B cell (primary cell): ENCODE measurements around the gene CHD6. TPM values are rescaled to one million over a fixed set of nuclear protein-coding genes. Genes with fewer than 3 reads are reported as not detected.

ENCODE experiments used
- ATAC-seq: fragments of 200-7000 bp; cut with Tn5 transposase; one replicate; pipeline ENCODE4 v1.10.0; 2021; ENCODE audit warnings: low read depth, mild to moderate bottlenecking, moderate number of reproducible peaks, moderate library complexity
- CTCF ChIA-PET: fragments of 350-600 bp; sonication (Branson Sonifier 250); formaldehyde crosslinking; loops from one replicate; lab custom pipeline; 2021; ENCODE audit warnings: antibody characterized with exemption, inconsistent platforms; lab: Charles Lee
- POLR2A ChIA-PET: fragments of 350-600 bp; sonication (Branson Sonifier 250); formaldehyde crosslinking; loops from one replicate; lab custom pipeline; 2021; ENCODE audit warnings: antibody characterized with exemption; lab: Charles Lee
- DNase-seq: peaks from one replicate; pipeline ENCODE4 v3.0.0; 2013
- H2AFZ ChIP-seq: 2 replicates; pipeline ENCODE4 v1.6.1; 2012; ENCODE audit warnings: mild to moderate bottlenecking, low read depth, low read length; ENCODE audit not compliant: insufficient read depth, poor library complexity, severe bottlenecking
- H3K27ac ChIP-seq, 2 donors: 1 replicate in 1 of 2; 2 replicates in 1 of 2; pipeline ENCODE4 v1.5.1; 2012 to 2013; ENCODE audit warnings: low read length in 2 of 2, mild to moderate bottlenecking in 2 of 2, moderate library complexity in 1 of 2
- H3K27me3 ChIP-seq, 4 experiments: fragments of 200-600 bp in 1 of 4; sonication (generic) in 1 of 4; replicated peaks in 1 of 4; 1 replicate in 2 of 4; 2 replicates in 2 of 4; pipeline versions ENCODE4 v1.6.1 to v1.7.0; 2013 to 2016; ENCODE audit warnings: low read length in 3 of 4, mild to moderate bottlenecking in 2 of 4, mixed read lengths in 1 of 4, moderate library complexity in 1 of 4; ENCODE audit not compliant: insufficient read depth in 4 of 4, control insufficient read depth in 3 of 4; ENCODE audit errors: control extremely low read depth in 1 of 4
- H3K36me3 ChIP-seq, 2 experiments: replicated peaks in 1 of 2; 1 replicate in 1 of 2; 2 replicates in 1 of 2; pipeline versions ENCODE4 v1.6.1 to v1.7.1; 2013; ENCODE audit warnings: low read length in 1 of 2; ENCODE audit not compliant: insufficient read depth in 2 of 2, control insufficient read depth in 1 of 2; ENCODE audit errors: control extremely low read depth in 1 of 2, extremely low read depth in 1 of 2
- H3K4me1 ChIP-seq, 2 donors: fragments of 200-600 bp in 1 of 2; sonication (generic) in 1 of 2; 1 replicate in 1 of 2; 2 replicates in 1 of 2; pipeline versions ENCODE4 v1.5.1 to v1.6.1; 2013 to 2017; ENCODE audit warnings: low read length in 2 of 2; ENCODE audit not compliant: control insufficient read depth in 2 of 2, insufficient read depth in 2 of 2
- H3K4me2 ChIP-seq: replicated peaks from 2 replicates; pipeline ENCODE3; 2012; ENCODE audit warnings: mild to moderate bottlenecking, low read depth, low read length; ENCODE audit not compliant: poor library complexity, severe bottlenecking
- H3K4me3 ChIP-seq, 5 experiments: fragments of 200-600 bp in 1 of 5; sonication (generic) in 1 of 5; 1 replicate in 3 of 5; 2 replicates in 2 of 5; pipeline versions ENCODE4 v1.5.1 to v1.7.0; 2011 to 2016; ENCODE audit warnings: low read length in 4 of 5, mild to moderate bottlenecking in 4 of 5, low read depth in 2 of 5, control low read depth in 1 of 5, moderate library complexity in 1 of 5; ENCODE audit not compliant: insufficient read depth in 1 of 5; ENCODE audit errors: control extremely low read depth in 1 of 5, extremely low read depth in 1 of 5
- H3K79me2 ChIP-seq: fragments of 200-600 bp; sonication (generic); one replicate; pipeline ENCODE4 v1.6.0; 2016; ENCODE audit warnings: low read length; ENCODE audit not compliant: control insufficient read depth, insufficient read depth
- H3K9ac ChIP-seq: fragments of 200-600 bp; sonication (generic); 2 replicates; pipeline ENCODE4 v1.6.1; 2017; ENCODE audit warnings: mild to moderate bottlenecking, low read length, moderate library complexity
- H3K9me3 ChIP-seq, 3 donors: one replicate each; pipeline versions ENCODE4 v1.6.1 to v1.7.1; 2013; ENCODE audit warnings: low read length in 2 of 3; ENCODE audit not compliant: control insufficient read depth in 2 of 3, insufficient read depth in 1 of 3; ENCODE audit errors: control extremely low read depth in 1 of 3
- H4K20me1 ChIP-seq: 2 replicates; pipeline ENCODE4 v1.6.0; 2012; ENCODE audit warnings: mild to moderate bottlenecking, low read length; ENCODE audit not compliant: insufficient read depth, control insufficient read depth, poor library complexity, severe bottlenecking
- H3K27ac Mint-ChIP-seq: one replicate; pipeline ENCODE4 v1.8.0; 2021; ENCODE audit warnings: mixed read lengths
- H3K27me3 Mint-ChIP-seq: one replicate; pipeline ENCODE4 v1.8.0; 2021; ENCODE audit warnings: mixed read lengths
- H3K4me1 Mint-ChIP-seq: one replicate; pipeline ENCODE4 v1.8.0; 2021; ENCODE audit warnings: mixed read lengths
- H3K4me3 Mint-ChIP-seq: one replicate; pipeline ENCODE4 v1.8.0; 2021; ENCODE audit warnings: mixed read lengths
- H3K9me3 Mint-ChIP-seq: one replicate; pipeline ENCODE4 v1.8.0; 2022; ENCODE audit warnings: mixed read lengths; ENCODE audit not compliant: insufficient read depth
- CTCF ChIP-seq: fragments of 200-600 bp; IDR thresholded peaks from one replicate; pipeline ENCODE4 v1.8.0; 2022; ENCODE audit warnings: antibody characterized with exemption, mild to moderate bottlenecking
- EZH2 ChIP-seq: IDR thresholded peaks from 2 replicates; pipeline ENCODE4 v1.6.1; 2012; ENCODE audit warnings: borderline replicate concordance, low read depth, mild to moderate bottlenecking, moderate library complexity, low read length; ENCODE audit not compliant: insufficient read depth, poor library complexity, severe bottlenecking
- whole genome bisulfite sequencing: methylation state at CpG from one replicate; pipeline ENCODE4 v1.1.5; 2013; ENCODE audit warnings: missing lambda C conversion rate; ENCODE audit not compliant: insufficient coverage; 5-methylcytosine and 5-hydroxymethylcytosine counted together
- intact Hi-C: fragments of 100-400 bp; cut with micrococcal nuclease; formaldehyde crosslinking; loops from one replicate; pipeline ENCODE4 v1.10.0; 2022
- polyA plus RNA-seq: library from polyadenylated mRNA; depleted of rRNA; stranded (reverse); fragments of >200 nt; gene quantifications from 2 replicates; pipeline ENCODE4 v1.2.3, GENCODE V29; 2012
- total RNA-seq, 2 donors: library from RNA; stranded (reverse); fragments of 120-200 nt in 1 of 2; gene quantifications; 1 replicate in 1 of 2; 2 replicates in 1 of 2; pipeline versions ENCODE4 v1.2.3 to v1.2.4, GENCODE V29; 2013 to 2022

Gene CHD6
- total and polyA plus RNA-seq, 2 donors (not counting 1 experiment from before 2014, with no cell fraction given), result 10.3 to 117 TPM

GRCh38 chr20:41623625-41624375 lies 5.6 kb upstream of the CHD6 start:
- no peaks in the 10 kb centered on the region for H3K27me3 Mint-ChIP-seq
- Histone ChIP-seq H3K27ac (no peak overlapping the region), H3K27me3 (no peaks in the 10 kb centered on the region), H4K20me1 (no peaks in the 10 kb centered on the region), H3K4me2 (no peak overlapping the region), H3K4me1 (peaks cover 5 to 13% of the 10 kb centered on the region in 2 donors), H3K79me2 (no peaks in the 10 kb centered on the region), H3K4me3 (no peak overlapping the region), H3K36me3 (no peaks in the 10 kb centered on the region), H2AFZ (no peak overlapping the region), H3K9ac (no peak overlapping the region), H3K9me3 (peaks cover 1 to 8% (median 8%) of the 10 kb centered on the region in 3 donors)
- peaks cover 6% of the 10 kb centered on the region for H3K9me3 Mint-ChIP-seq
- TF ChIP-seq CTCF (no peak), EZH2 (no peak)
- DNase-seq (no peak), ATAC-seq (no peak)
- intact Hi-C loops, result no loop called here
- CTCF ChIA-PET, result no interaction called here
- POLR2A ChIA-PET, result no interaction called here
- WGBS, result no CpG with 5 or more reads among the region's 2 CpGs
- H3K27ac Mint-ChIP-seq, result no peak overlapping the region
- peaks cover 12% of the 10 kb centered on the region for H3K4me1 Mint-ChIP-seq
- no peak overlapping the region for H3K4me3 Mint-ChIP-seq

GRCh38 chr20:41622584-41622983 lies 4.4 kb upstream of the CHD6 start:
- TF ChIP-seq EZH2 (no peak), CTCF (no peak)
- POLR2A ChIA-PET, result no interaction called here
- CTCF ChIA-PET, result no interaction called here
- H3K4me3 Mint-ChIP-seq, result no peak overlapping the region
- Histone ChIP-seq H3K9ac (no peak overlapping the region), H3K4me3 (no peak overlapping the region), H3K4me1 (peaks cover 0 to 6% of the 10 kb centered on the region in 2 donors), H3K27ac (no peak overlapping the region), H3K27me3 (no peaks in the 10 kb centered on the region), H3K36me3 (no peaks in the 10 kb centered on the region), H4K20me1 (peaks cover under 1% of the 10 kb centered on the region), H3K79me2 (no peaks in the 10 kb centered on the region), H2AFZ (no peak overlapping the region), H3K9me3 (peaks cover 1 to 8% (median 6%) of the 10 kb centered on the region in 3 donors), H3K4me2 (no peak overlapping the region)
- no peaks in the 10 kb centered on the region for H3K27me3 Mint-ChIP-seq
- H3K27ac Mint-ChIP-seq, result no peak overlapping the region
- ATAC-seq, result no peak
- H3K9me3 Mint-ChIP-seq, result peaks cover 4% of the 10 kb centered on the region
- peaks cover 7% of the 10 kb centered on the region for H3K4me1 Mint-ChIP-seq
- DNase-seq, result no peak
- intact Hi-C loops, result no loop called here
